H1 (cell line): ENCODE results near the gene LAMC1. TPM values are rescaled to one million over a fixed set of nuclear protein-coding genes. Genes with fewer than 3 reads are reported as not detected.

Source experiments
- CTCF ChIA-PET: fragments of 300-600 bp; sonication (Branson Sonifier 250); formaldehyde crosslinking; loops from one replicate; lab custom pipeline; 2021; ENCODE audit not compliant: partially characterized antibody; lab: Charles Lee
- POLR2A ChIA-PET: fragments of 300-600 bp; sonication (Branson Sonifier 250); formaldehyde crosslinking; loops from one replicate; lab custom pipeline; 2021; ENCODE audit warnings: inconsistent platforms; ENCODE audit not compliant: partially characterized antibody; lab: Charles Lee
- DNase-seq, 2 experiments: peaks; one replicate each; pipeline versions ENCODE4 v3.0.0 to v3.0.0-alpha.2; 2010 to 2022; ENCODE audit warnings: low spot score in 2 of 2, low read depth in 1 of 2, mixed read lengths in 1 of 2
- FAIRE-seq: peaks from 2 replicates; lab custom pipeline; 2011; peaks lifted over from hg19 to GRCh38; lab: Jason Lieb, UNC
- H2AFZ ChIP-seq: 2 replicates; pipeline ENCODE4 v1.8.1; 2012; ENCODE audit warnings: low read length, inconsistent platforms
- H2AK5ac ChIP-seq: 2 replicates; pipeline ENCODE4 v1.6.1; 2013; ENCODE audit warnings: low read depth, low read length
- H2BK120ac ChIP-seq: replicated peaks from 2 replicates; pipeline ENCODE3; 2013; ENCODE audit warnings: low read depth, low read length, inconsistent platforms
- H2BK12ac ChIP-seq: 2 replicates; pipeline ENCODE4 v1.6.1; 2013; ENCODE audit warnings: low read depth, low read length
- H2BK15ac ChIP-seq: 2 replicates; pipeline ENCODE4 v1.6.1; 2013; ENCODE audit warnings: low read length
- H2BK20ac ChIP-seq: 2 replicates; pipeline ENCODE4 v1.6.1; 2013; ENCODE audit warnings: low read length
- H2BK5ac ChIP-seq: 2 replicates; pipeline ENCODE4 v1.6.1; 2013; ENCODE audit warnings: low read depth, low read length
- H3K14ac ChIP-seq: 2 replicates; pipeline ENCODE4 v1.6.1; 2013; ENCODE audit warnings: inconsistent platforms; ENCODE audit not compliant: insufficient read length
- H3K18ac ChIP-seq: 2 replicates; pipeline ENCODE4 v1.6.1; 2013; ENCODE audit warnings: low read length; ENCODE audit errors: extremely low read depth
- H3K23ac ChIP-seq: 2 replicates; pipeline ENCODE4 v1.6.1; 2013; ENCODE audit warnings: inconsistent platforms; ENCODE audit not compliant: insufficient read length
- H3K23me2 ChIP-seq: 2 replicates; pipeline ENCODE4 v1.6.1; 2013; ENCODE audit warnings: low read depth, low read length
- H3K27ac ChIP-seq: 2 replicates; pipeline ENCODE4 v1.6.1; 2011; ENCODE audit warnings: low read depth, low read length, inconsistent platforms
- H3K27me3 ChIP-seq, 4 experiments: replicated peaks in 1 of 4; 1 replicate in 1 of 4; 2 replicates in 3 of 4; pipeline versions ENCODE4 v1.6.1 to v1.8.1; 2011 to 2013; ENCODE audit warnings: low read length in 3 of 4, mild to moderate bottlenecking in 3 of 4, inconsistent platforms in 2 of 4, mixed read lengths in 2 of 4, moderate library complexity in 1 of 4; ENCODE audit not compliant: control insufficient read depth in 3 of 4, insufficient read depth in 3 of 4; ENCODE audit errors: extremely low read depth in 1 of 4
- H3K36me3 ChIP-seq, 4 experiments: 2 replicates each; pipeline versions ENCODE4 v1.6.1 to v1.8.1; 2011 to 2013; ENCODE audit warnings: mild to moderate bottlenecking in 4 of 4, low read length in 3 of 4, moderate library complexity in 2 of 4, control low read depth in 1 of 4, inconsistent platforms in 1 of 4; ENCODE audit not compliant: insufficient read depth in 4 of 4, control insufficient read depth in 2 of 4
- H3K4ac ChIP-seq: replicated peaks from 2 replicates; pipeline ENCODE3; 2013; ENCODE audit warnings: low read length, low read depth, mixed read lengths, inconsistent platforms; ENCODE audit not compliant: insufficient read length
- H3K4me1 ChIP-seq, 4 experiments: replicated peaks in 1 of 4; 1 replicate in 1 of 4; 2 replicates in 3 of 4; pipeline versions ENCODE4 v1.6.1 to v1.8.1; 2011 to 2013; ENCODE audit warnings: low read length in 3 of 4, inconsistent platforms in 2 of 4, mixed read lengths in 1 of 4; ENCODE audit not compliant: insufficient read depth in 4 of 4, control insufficient read depth in 3 of 4
- H3K4me2 ChIP-seq, 2 experiments: 2 replicates each; pipeline versions ENCODE4 v1.6.1 to v1.8.1; 2011 to 2013; ENCODE audit warnings: low read depth in 2 of 2, low read length in 2 of 2, control low read depth in 1 of 2, inconsistent platforms in 1 of 2, mild to moderate bottlenecking in 1 of 2; ENCODE audit not compliant: insufficient read depth in 1 of 2
- H3K4me3 ChIP-seq, 4 experiments: fragments of 200-600, 300-600 bp in 1 of 4; sonication (generic), shearing (Covaris generic), sonication (Bioruptor Twin) in 1 of 4; 2 replicates each; pipeline versions ENCODE4 v1.5.1 to v1.8.1; 2011 to 2016; ENCODE audit warnings: low read length in 4 of 4, low read depth in 3 of 4, control low read depth in 2 of 4, inconsistent platforms in 2 of 4, mild to moderate bottlenecking in 2 of 4, mixed read lengths in 1 of 4, moderate library complexity in 1 of 4; ENCODE audit not compliant: insufficient read depth in 2 of 4; ENCODE audit errors: extremely low read depth in 1 of 4
- H3K56ac ChIP-seq: replicated peaks from 2 replicates; pipeline ENCODE3; 2013; ENCODE audit warnings: low read depth, mild to moderate bottlenecking, mixed read lengths, low read length, inconsistent platforms; ENCODE audit not compliant: insufficient read length
- H3K79me1 ChIP-seq: 2 replicates; pipeline ENCODE4 v1.6.1; 2013; ENCODE audit warnings: low read depth, low read length, control low read depth
- H3K79me2 ChIP-seq, 2 experiments: 2 replicates each; pipeline versions ENCODE4 v1.6.1 to v1.8.1; 2012 to 2013; ENCODE audit warnings: low read length in 2 of 2, mild to moderate bottlenecking in 2 of 2, inconsistent platforms in 1 of 2; ENCODE audit not compliant: insufficient read depth in 2 of 2, control insufficient read depth in 1 of 2
- H3K9ac ChIP-seq, 4 experiments: replicated peaks in 1 of 4; 1 replicate in 1 of 4; 2 replicates in 3 of 4; pipeline versions ENCODE4 v1.6.1 to v1.8.1; 2011 to 2013; ENCODE audit warnings: low read depth in 3 of 4, low read length in 3 of 4, control low read depth in 2 of 4, mild to moderate bottlenecking in 2 of 4, moderate library complexity in 2 of 4, inconsistent platforms in 1 of 4; ENCODE audit errors: extremely low read depth in 1 of 4
- H3K9me3 ChIP-seq, 2 experiments: 2 replicates each; pipeline versions ENCODE4 v1.6.1 to v1.8.1; 2012 to 2013; ENCODE audit warnings: mild to moderate bottlenecking in 2 of 2, moderate library complexity in 2 of 2, control low read depth in 1 of 2, inconsistent platforms in 1 of 2, low read depth in 1 of 2, low read length in 1 of 2, mixed read lengths in 1 of 2; ENCODE audit not compliant: insufficient read depth in 2 of 2
- H4K20me1 ChIP-seq, 2 experiments: replicated peaks in 1 of 2; 2 replicates each; pipeline versions ENCODE3 to v1.8.1; 2011 to 2013; ENCODE audit warnings: inconsistent platforms in 2 of 2, low read length in 2 of 2, mild to moderate bottlenecking in 1 of 2; ENCODE audit not compliant: insufficient read depth in 2 of 2, control insufficient read depth in 1 of 2
- H4K5ac ChIP-seq: 2 replicates; pipeline ENCODE4 v1.6.1; 2013; ENCODE audit warnings: low read length, low read depth, mixed read lengths, inconsistent platforms; ENCODE audit not compliant: insufficient read length
- H4K8ac ChIP-seq: 2 replicates; pipeline ENCODE4 v1.8.0; 2013; ENCODE audit warnings: mild to moderate bottlenecking, moderate library complexity, low read length, inconsistent platforms; ENCODE audit not compliant: insufficient read depth; ENCODE audit errors: extremely low read depth
- H4K91ac ChIP-seq: replicated peaks from 2 replicates; pipeline ENCODE3; 2013; ENCODE audit warnings: low read length, mixed read lengths, inconsistent platforms; ENCODE audit not compliant: insufficient read length
- HDAC2 ChIP-seq, 2 experiments: fragments of 300-600 bp in 1 of 2; sonication (generic) in 1 of 2; IDR thresholded peaks; 2 replicates each; pipeline ENCODE4 v1.6.1; 2011 to 2012; ENCODE audit warnings: low read depth in 2 of 2, low read length in 2 of 2, mild to moderate bottlenecking in 2 of 2, moderate library complexity in 2 of 2, borderline replicate concordance in 1 of 2, inconsistent platforms in 1 of 2
- NRF1 ChIP-seq: IDR thresholded peaks from 2 replicates; pipeline ENCODE4 v1.6.1; 2011; ENCODE audit warnings: mild to moderate bottlenecking, low read depth, low read length, improper control_type of control experiment
- RXRA ChIP-seq: IDR thresholded peaks from 2 replicates; pipeline ENCODE4 v1.6.1; 2011; ENCODE audit warnings: low read depth, mild to moderate bottlenecking, low read length, moderate library complexity; ENCODE audit not compliant: insufficient read depth
- TCF12 ChIP-seq: IDR thresholded peaks from 2 replicates; pipeline ENCODE4 v1.6.1; 2011; ENCODE audit warnings: low read depth, mild to moderate bottlenecking, low read length
- WGBS, 2 experiments: shearing (Covaris generic) in 1 of 2; methylation state at CpG; one replicate each; pipeline versions ENCODE4 v1.1.6 to v1.1.7; 2013 to 2015; ENCODE audit warnings: low lambda C conversion rate in 2 of 2, mixed read lengths in 2 of 2, inconsistent platforms in 1 of 2, low coverage in 1 of 2, missing lambda C conversion rate in 1 of 2; ENCODE audit not compliant: insufficient replicate concordance in 2 of 2, insufficient coverage in 1 of 2, insufficient read length in 1 of 2; ENCODE audit errors: extremely low coverage in 1 of 2, missing lambda C conversion rate in 1 of 2; 5-methylcytosine and 5-hydroxymethylcytosine counted together
- polyA plus RNA-seq, 7 experiments: library from polyadenylated mRNA; depleted of rRNA in 3 of 7; stranded (reverse) in 5 of 7; unstranded in 2 of 7; fragments of >200 nt in 5 of 7; fragments of 200-250 nt in 2 of 7; gene quantifications; 1 replicate in 5 of 7; 2 replicates in 1 of 7; 4 replicates in 1 of 7; pipeline versions ENCODE4 v1.2.1 to v1.2.3, GENCODE V29; 2011 to 2013; ENCODE audit warnings: missing spikeins in 2 of 7, mixed read lengths in 2 of 7
- total RNA-seq: library from RNA; stranded (reverse); fragmentation: NEBNext Ultra II Directional; extraction: Animal tissue kit (Norgen Biotek cat#: 25700); gene quantifications from 2 replicates; pipeline ENCODE4 v1.2.1, GENCODE V29; 2021

Gene LAMC1
- total and polyA plus RNA-seq, 2 of the 8 experiments (the other 6 are each of a cell fraction or from before 2014, with no cell fraction given): 47.6 to 90.3 TPM

- Histone ChIP-seq H2BK12ac (no peak overlapping the region), H3K4me2 (peak overlapping the region in 1 of 2 experiments; percentile 20; a peak in 2 of 4 replicates), H4K8ac (no peak overlapping the region), H3K79me1 (no peaks in the 10 kb centered on the region; the same call in 1 of the 2 replicates), H3K56ac (no peak overlapping the region), H2BK5ac (no peak overlapping the region), H3K9ac (no peak overlapping the region), H4K20me1 (peaks cover 6 to 8% of the 10 kb centered on the region in 2 experiments), H3K36me3 (no peaks in the 10 kb centered on the region; a peak in 1 of 8 replicates), H4K91ac (no peak overlapping the region), H3K14ac (no peak overlapping the region), H2AK5ac (no peak overlapping the region), H3K23me2 (peaks cover 3% of the 10 kb centered on the region; the same call in 1 of the 2 replicates), H3K79me2 (peaks cover 0 to 61% of the 10 kb centered on the region in 2 experiments; a peak in 2 of 4 replicates), H2BK15ac (no peak overlapping the region), H3K4me1 (peaks cover 0 to 8% (median 4%) of the 10 kb centered on the region in 4 experiments; a peak in 5 of 7 replicates), H2BK120ac (no peak overlapping the region), H3K4ac (no peak overlapping the region), H3K18ac (no peak overlapping the region), H3K27me3 (no peaks in the 10 kb centered on the region), H2AFZ (no peak overlapping the region), H3K9me3 (no peaks in the 10 kb centered on the region), H3K4me3 (peak overlapping the region in 1 of 4 experiments; percentile 79; a peak in 2 of 8 replicates), H3K23ac (no peak overlapping the region), H3K27ac (no peak overlapping the region), H4K5ac (no peak overlapping the region), H2BK20ac (no peak overlapping the region)
- POLR2A ChIA-PET: interaction anchor here (1.0 kb wide), 1 partner anchor 8 kb away, joined by 3 read pairs; no protein-coding TSS in a partner anchor
- FAIRE-seq (no peak), DNase-seq (no peak)
- WGBS, 2 experiments: 72% methylated on average over 4 of the region's 4 CpGs; no CpG with 5 or more reads in 1 of the 2 experiments
- CTCF ChIA-PET: interaction anchor here (0.7 to 1.2 kb wide), 3 partner anchors 50 to 68 kb away, joined by 3 to 4 read pairs (median 3); no protein-coding TSS in a partner anchor
- TF ChIP-seq NRF1 (no peak), HDAC2 (IDR thresholded peaks at IDR 0.05; ENCODE audit: borderline replicate concordance in 1 of 2, low read depth in 2 of 2, low read length in 2 of 2) (no peak), TCF12 (no peak), RXRA (no peak)
Measured at GRCh38 chr1:183025782-183026774, 2.9 kb downstream of the LAMC1 start.
